NCI-H774 (cell line): Measurements from ENCODE around the gene OR5AL1.
"Not testable (repeated sequence)": the region's sequence is repeated elsewhere in the genome, so short reads cannot be mapped to it uniquely, and the experiment has no call there.

Experiments
- DNase-seq: peaks from one replicate; lab custom pipeline; 2025; lab: John Stamatoyannopoulos, UW

The OR5AL1 gene

GRCh38 chr11:56412396-56412795, at the start of gene OR5AL1:
TSS of gene OR5AL1 (plus strand) at chr11:56412696.
- no peak for DNase-seq

- DNase-seq: no peak
These were observed 37.2 kb upstream of the OR5AL1 start, which contains the start of gene OR8U1 for GRCh38 chr11:56375324-56375723. TSS of gene OR8U1 (plus strand) at chr11:56375624. CDS start at chr11:56375624, 0 bp downstream.

DNA sequence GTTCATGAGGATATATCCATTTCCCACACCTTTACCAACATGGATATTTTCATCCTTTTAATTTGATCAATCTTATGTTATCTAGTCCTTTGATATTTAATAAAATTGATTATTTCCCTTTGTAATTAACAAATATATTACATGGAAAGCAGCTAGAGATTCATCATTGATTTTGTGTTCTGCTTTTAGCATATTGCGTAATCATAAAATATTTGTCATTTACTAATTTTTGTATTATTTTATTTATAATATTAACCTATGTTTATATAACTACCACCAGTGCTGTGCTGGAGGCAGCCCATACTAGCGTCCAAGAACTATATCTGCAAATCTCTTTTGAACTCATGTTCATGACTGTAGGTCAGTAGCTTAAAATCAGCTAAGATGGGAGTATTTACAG, 32.4 kb upstream of the OR5AL1 start:
- no peak for DNase-seq

GRCh38 chr11:56394381-56394780, 18.1 kb upstream of the OR5AL1 start:
- DNase-seq: no peak

DNA sequence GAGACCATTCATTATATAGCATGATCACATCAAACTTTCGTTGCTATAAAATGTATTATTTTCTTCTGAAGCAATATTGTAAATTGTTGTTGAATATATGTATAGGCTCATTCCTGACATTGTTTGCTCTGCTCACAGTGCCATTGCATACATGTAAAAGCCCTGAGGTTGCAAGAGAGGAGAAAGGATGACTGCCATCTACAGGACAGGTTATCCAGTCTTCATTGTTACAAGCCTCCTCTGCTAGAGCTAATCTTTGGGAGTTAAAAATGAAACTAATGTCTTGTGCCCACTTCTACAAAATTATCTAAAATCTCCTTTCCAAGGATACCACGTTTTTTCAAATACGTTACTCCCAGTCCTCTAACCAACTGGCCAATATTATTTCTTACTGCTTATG, 16.4 kb upstream of the OR5AL1 start:
- DNase-seq: no peak

DNA sequence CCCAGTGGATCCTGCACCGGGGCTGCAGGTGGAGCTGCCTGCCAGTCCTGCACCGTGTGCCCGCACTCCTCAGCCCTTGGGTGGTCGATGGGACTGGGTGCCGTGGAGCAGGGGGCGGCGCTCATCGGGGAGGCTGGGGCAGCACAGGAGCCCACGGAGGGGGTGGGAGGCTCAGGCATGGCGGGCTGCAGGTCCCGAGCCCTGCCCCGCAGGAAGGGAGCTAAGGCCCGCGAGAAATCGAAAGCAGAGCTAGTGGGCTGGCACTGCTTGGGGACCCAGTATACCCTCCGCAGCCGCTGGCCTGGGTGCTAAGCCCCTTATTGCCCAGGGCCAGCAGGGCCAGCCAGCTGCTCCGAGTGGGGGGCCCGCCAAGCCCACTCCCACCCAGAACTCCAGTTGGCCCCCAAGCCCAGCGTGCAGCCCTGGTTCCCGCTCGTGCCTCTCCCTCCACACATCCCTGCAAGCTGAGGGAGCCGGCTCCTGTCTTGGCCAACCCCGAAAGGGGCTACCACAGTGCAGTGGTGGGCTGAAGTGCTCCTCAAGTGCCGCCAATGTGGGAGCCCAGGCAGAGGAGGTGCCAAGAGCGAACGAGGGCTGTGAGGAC, 10.5 kb upstream of the OR5AL1 start:
- not testable (repeated sequence) for DNase-seq

GRCh38 chr11:56404393-56404792, 8.1 kb upstream of the OR5AL1 start:
- DNase-seq: no peak

DNA sequence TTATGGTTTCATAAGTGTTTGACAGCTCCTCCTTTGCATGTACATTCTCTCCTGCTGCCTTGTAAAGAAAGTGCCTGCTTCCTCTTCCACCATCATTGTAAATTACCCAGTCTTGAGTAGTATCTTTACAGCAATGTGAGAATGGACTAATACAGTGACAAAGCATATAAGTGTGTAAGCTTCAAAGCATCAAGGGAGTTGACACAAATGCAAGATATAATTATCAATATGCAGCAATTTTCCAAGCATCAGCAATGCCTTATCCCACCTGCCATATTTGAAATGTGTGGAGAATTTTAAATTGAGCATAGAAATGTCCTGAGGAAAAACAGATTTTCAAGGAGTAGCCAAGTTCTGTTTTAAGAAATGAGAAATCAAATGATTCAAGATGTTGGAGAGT, 1.7 kb upstream of the OR5AL1 start:
- DNase-seq: no peak

DNA sequence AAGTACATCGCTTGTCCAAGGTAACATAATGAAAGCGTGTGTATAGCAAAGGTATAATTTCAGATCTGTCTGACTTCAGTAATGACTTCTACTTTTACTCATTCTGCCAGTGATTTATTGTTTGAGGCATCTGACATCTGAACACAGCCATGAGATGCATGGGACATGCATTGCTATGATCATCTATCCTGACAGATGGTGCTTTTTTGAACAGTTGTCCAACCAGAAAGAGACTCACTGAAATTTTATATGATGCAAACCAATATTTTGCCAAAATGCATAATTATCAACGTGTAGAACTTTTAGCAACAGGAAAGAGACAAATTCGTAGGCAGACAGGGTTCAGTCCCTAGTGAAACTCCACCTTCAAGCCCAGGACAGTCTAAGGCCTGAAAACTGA, 41.0 kb downstream of the OR5AL1 start:
- no peak for DNase-seq

GRCh38 chr11:56457076-56457475, 44.6 kb downstream of the OR5AL1 start:
- DNase-seq: no peak
